ENCODE measurements around the gene SHISAL2A.

Gene SHISAL2A

GRCh38 chr1:52600533-52601179 lies 32.3 kb upstream of the SHISAL2A start:
- H3K9me3 ChIP-seq (ENCODE audit: control insufficient read depth, insufficient read depth, low read depth, low read length), result no peaks in the 10 kb centered on the region

GRCh38 chr1:52601519-52601918 lies 31.4 kb upstream of the SHISAL2A start:
- peak overlapping the region; percentile 55 for H3K4me3 ChIP-seq (ENCODE audit: low read depth, low read length)

More at GRCh38 chr1:52600533-52601179, 32.3 kb upstream of the SHISAL2A start:
- H3K4me3 ChIP-seq (ENCODE audit: low read depth, low read length), result no peak overlapping the region
- no peaks in the 10 kb centered on the region for H3K36me3 ChIP-seq (ENCODE audit: control insufficient read depth, insufficient read depth, low read length)
- peaks cover 31% of the 10 kb centered on the region for H3K27me3 ChIP-seq (ENCODE audit: control insufficient read depth, insufficient read depth, low read length)
- peaks cover 17% of the 10 kb centered on the region for H3K4me1 ChIP-seq (ENCODE audit: control insufficient read depth, insufficient read depth, low read length)
- no peak overlapping the region for H3K27ac ChIP-seq (ENCODE audit: low read depth, low read length)
- no peak overlapping the region for H3K9ac ChIP-seq (ENCODE audit: low read length)

GRCh38 chr1:52601991-52602855 lies 30.7 kb upstream of the SHISAL2A start, which contains the start of gene GPX7:
GPX7 (plus strand) TSS chr1:52602371; CDS start chr1:52602410, 39 bp downstream.
- Histone ChIP-seq H3K27me3 (ENCODE audit: control insufficient read depth, insufficient read depth, low read length) (peaks cover 31% of the 10 kb centered on the region), H3K9me3 (ENCODE audit: control insufficient read depth, insufficient read depth, low read depth, low read length) (no peaks in the 10 kb centered on the region), H3K36me3 (ENCODE audit: control insufficient read depth, insufficient read depth, low read length) (no peaks in the 10 kb centered on the region), H3K9ac (ENCODE audit: low read length) (peak within 1 kb of the TSS; percentile 83), H3K4me3 (ENCODE audit: low read depth, low read length) (peak within 1 kb of the TSS; percentile 55), H3K27ac (ENCODE audit: low read depth, low read length) (no peak within 1 kb of the TSS), H3K4me1 (ENCODE audit: control insufficient read depth, insufficient read depth, low read length) (peaks cover 17% of the 10 kb centered on the region)

More at GRCh38 chr1:52601519-52601918, 31.4 kb upstream of the SHISAL2A start:
- Histone ChIP-seq H3K36me3 (ENCODE audit: control insufficient read depth, insufficient read depth, low read length) (no peaks in the 10 kb centered on the region), H3K9ac (ENCODE audit: low read length) (peak overlapping the region; percentile 83), H3K9me3 (ENCODE audit: control insufficient read depth, insufficient read depth, low read depth, low read length) (no peaks in the 10 kb centered on the region), H3K27ac (ENCODE audit: low read depth, low read length) (no peak overlapping the region), H3K27me3 (ENCODE audit: control insufficient read depth, insufficient read depth, low read length) (peaks cover 31% of the 10 kb centered on the region), H3K4me1 (ENCODE audit: control insufficient read depth, insufficient read depth, low read length) (peaks cover 17% of the 10 kb centered on the region)

GRCh38 chr1:52602856-52603600 lies 29.9 kb upstream of the SHISAL2A start:
- peak overlapping the region; percentile 55 for H3K4me3 ChIP-seq (ENCODE audit: low read depth, low read length)
- no peaks in the 10 kb centered on the region for H3K9me3 ChIP-seq (ENCODE audit: control insufficient read depth, insufficient read depth, low read depth, low read length)
- peaks cover 31% of the 10 kb centered on the region for H3K27me3 ChIP-seq (ENCODE audit: control insufficient read depth, insufficient read depth, low read length)
- H3K27ac ChIP-seq (ENCODE audit: low read depth, low read length), result no peak overlapping the region
- peak overlapping the region; percentile 83 for H3K9ac ChIP-seq (ENCODE audit: low read length)
- H3K4me1 ChIP-seq (ENCODE audit: control insufficient read depth, insufficient read depth, low read length), result peaks cover 17% of the 10 kb centered on the region
- H3K36me3 ChIP-seq (ENCODE audit: control insufficient read depth, insufficient read depth, low read length), result 0 out of 2 replicates have a peak, but pooled peaks cover 2% of the 10 kb centered on the region

- Histone ChIP-seq H3K36me3 (ENCODE audit: control insufficient read depth, insufficient read depth, low read length) (peaks cover 5% of the 10 kb centered on the region; the same call in 1 of the 2 replicates), H3K9ac (ENCODE audit: low read length) (no peak overlapping the region), H3K4me3 (ENCODE audit: low read depth, low read length) (no peak overlapping the region), H3K27me3 (ENCODE audit: control insufficient read depth, insufficient read depth, low read length) (peaks cover 31% of the 10 kb centered on the region), H3K27ac (ENCODE audit: low read depth, low read length) (no peak overlapping the region), H3K4me1 (ENCODE audit: control insufficient read depth, insufficient read depth, low read length) (peaks cover 17% of the 10 kb centered on the region), H3K9me3 (ENCODE audit: control insufficient read depth, insufficient read depth, low read depth, low read length) (no peaks in the 10 kb centered on the region)
Measured at GRCh38 chr1:52603630-52604029, 29.3 kb upstream of the SHISAL2A start.

GRCh38 chr1:52604063-52604770 lies 28.8 kb upstream of the SHISAL2A start:
- Histone ChIP-seq H3K4me1 (ENCODE audit: control insufficient read depth, insufficient read depth, low read length) (peaks cover 17% of the 10 kb centered on the region), H3K4me3 (ENCODE audit: low read depth, low read length) (no peak overlapping the region), H3K9me3 (ENCODE audit: control insufficient read depth, insufficient read depth, low read depth, low read length) (no peaks in the 10 kb centered on the region), H3K36me3 (ENCODE audit: control insufficient read depth, insufficient read depth, low read length) (peaks cover 5% of the 10 kb centered on the region; the same call in 1 of the 2 replicates), H3K27ac (ENCODE audit: low read depth, low read length) (no peak overlapping the region), H3K9ac (ENCODE audit: low read length) (no peak overlapping the region), H3K27me3 (ENCODE audit: control insufficient read depth, insufficient read depth, low read length) (peaks cover 31% of the 10 kb centered on the region)

GRCh38 chr1:52613636-52614373 lies 19.2 kb upstream of the SHISAL2A start:
- Histone ChIP-seq H3K4me1 (ENCODE audit: control insufficient read depth, insufficient read depth, low read length) (peaks cover 11% of the 10 kb centered on the region), H3K27ac (ENCODE audit: low read depth, low read length) (no peak overlapping the region), H3K36me3 (ENCODE audit: control insufficient read depth, insufficient read depth, low read length) (no peaks in the 10 kb centered on the region), H3K9me3 (ENCODE audit: control insufficient read depth, insufficient read depth, low read depth, low read length) (no peaks in the 10 kb centered on the region), H3K4me3 (ENCODE audit: low read depth, low read length) (no peak overlapping the region), H3K9ac (ENCODE audit: low read length) (no peak overlapping the region), H3K27me3 (ENCODE audit: control insufficient read depth, insufficient read depth, low read length) (no peaks in the 10 kb centered on the region)

- Histone ChIP-seq H3K36me3 (ENCODE audit: control insufficient read depth, insufficient read depth, low read length) (no peaks in the 10 kb centered on the region), H3K4me3 (ENCODE audit: low read depth, low read length) (no peak overlapping the region)
Measured at GRCh38 chr1:52614671-52615070, 18.3 kb upstream of the SHISAL2A start.

GRCh38 chr1:52615489-52616042 lies 17.4 kb upstream of the SHISAL2A start:
- H3K4me1 ChIP-seq (ENCODE audit: control insufficient read depth, insufficient read depth, low read length), result peaks cover 11% of the 10 kb centered on the region
- H3K9me3 ChIP-seq (ENCODE audit: control insufficient read depth, insufficient read depth, low read depth, low read length), result no peaks in the 10 kb centered on the region
- H3K27me3 ChIP-seq (ENCODE audit: control insufficient read depth, insufficient read depth, low read length), result no peaks in the 10 kb centered on the region
- no peak overlapping the region for H3K4me3 ChIP-seq (ENCODE audit: low read depth, low read length)
- H3K36me3 ChIP-seq (ENCODE audit: control insufficient read depth, insufficient read depth, low read length), result no peaks in the 10 kb centered on the region
- no peak overlapping the region for H3K27ac ChIP-seq (ENCODE audit: low read depth, low read length)
- H3K9ac ChIP-seq (ENCODE audit: low read length), result no peak overlapping the region

More at GRCh38 chr1:52614671-52615070, 18.3 kb upstream of the SHISAL2A start:
- Histone ChIP-seq H3K4me1 (ENCODE audit: control insufficient read depth, insufficient read depth, low read length) (peaks cover 11% of the 10 kb centered on the region), H3K9me3 (ENCODE audit: control insufficient read depth, insufficient read depth, low read depth, low read length) (no peaks in the 10 kb centered on the region), H3K9ac (ENCODE audit: low read length) (no peak overlapping the region), H3K27ac (ENCODE audit: low read depth, low read length) (no peak overlapping the region), H3K27me3 (ENCODE audit: control insufficient read depth, insufficient read depth, low read length) (no peaks in the 10 kb centered on the region)
